Ureter (tissue), 1 donor: ENCODE data around the gene SHLD2. TPM values are rescaled to one million over a fixed set of nuclear protein-coding genes. Genes with fewer than 3 reads are reported as not detected.
A peak's percentile ranks its signal among the peaks of the same experiment; 100 is the strongest.
"Not testable (repeated sequence)": the region's sequence is repeated elsewhere in the genome, so short reads cannot be mapped to it uniquely, and the experiment has no call there.

ENCODE experiments used
- DNase-seq: peaks from one replicate; pipeline ENCODE4 v3.0.0-alpha.2; 2020; ENCODE audit warnings: low spot score
- total RNA-seq: library from RNA; stranded (reverse); gene quantifications from one replicate; pipeline ENCODE4 v1.2.4, GENCODE V29; 2023
- donor health status: DM: yes; HTN: yes; CAD: no.

Gene SHLD2
- total RNA-seq, 1 donor from 2014 or later, result 34.1 TPM

GRCh38 chr10:87083576-87084290 lies 11.3 kb upstream of the SHLD2 start:
- not testable (repeated sequence) for DNase-seq

GRCh38 chr10:87084291-87084782 lies 10.7 kb upstream of the SHLD2 start:
- DNase-seq, result not testable (repeated sequence)

DNA sequence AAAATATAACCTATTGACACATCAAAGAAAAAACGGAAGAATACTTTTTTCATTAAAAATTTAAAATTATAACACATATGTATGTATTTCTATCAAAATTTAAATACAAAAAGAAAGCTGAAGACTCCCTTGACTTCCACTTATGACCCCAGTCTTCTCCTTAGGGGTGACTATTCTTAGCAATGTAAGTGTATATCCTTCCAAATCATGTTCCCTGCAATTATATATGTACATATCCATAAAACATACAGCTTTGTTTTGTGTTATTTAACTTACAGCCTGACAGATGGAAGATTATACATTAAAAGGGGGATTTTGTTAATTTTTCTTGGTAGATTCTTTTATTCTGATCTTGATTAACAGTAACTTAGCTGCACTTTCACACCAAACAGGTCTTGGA lies 9.5 kb upstream of the SHLD2 start:
- DNase-seq, result no peak

DNA sequence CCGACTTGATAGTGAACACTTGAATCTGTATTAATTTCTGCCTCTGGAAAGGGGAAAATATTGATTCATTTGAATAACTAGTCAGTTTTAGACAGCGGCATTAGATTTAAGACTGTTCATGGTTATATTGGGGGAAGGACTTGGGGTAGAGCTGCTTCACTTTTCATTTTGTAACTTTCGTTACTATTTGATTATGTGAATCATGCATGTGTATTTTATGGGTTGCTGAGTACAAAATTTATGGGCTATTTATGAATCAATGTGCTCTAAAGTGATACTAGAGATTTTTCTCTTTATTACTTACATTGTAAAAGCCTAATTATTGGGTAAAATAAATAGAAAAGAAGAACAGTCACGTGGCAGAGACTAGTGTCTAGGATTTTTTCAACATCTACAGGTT lies 5.3 kb upstream of the SHLD2 start:
- no peak for DNase-seq

DNA sequence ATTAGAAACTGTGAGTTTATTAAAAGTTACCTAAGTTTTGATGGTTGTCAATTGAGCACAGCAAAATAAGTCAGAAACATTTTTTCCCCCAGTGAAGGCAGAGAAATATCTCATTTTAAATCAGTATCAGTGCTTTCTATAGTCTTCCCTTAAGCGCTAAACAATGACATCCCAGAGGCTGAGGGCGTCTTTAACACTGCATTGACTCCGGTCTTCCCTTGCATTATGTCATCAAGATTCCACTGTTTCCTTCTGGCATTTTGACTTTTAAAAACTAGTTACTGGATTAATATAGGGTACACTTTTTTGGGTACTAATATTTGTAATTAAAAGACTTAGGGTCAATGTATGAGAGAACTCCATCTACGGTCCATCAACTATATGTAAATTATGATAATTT lies 4.2 kb upstream of the SHLD2 start:
- DNase-seq, result no peak

GRCh38 chr10:87092376-87092860 lies 2.6 kb upstream of the SHLD2 start:
- DNase-seq, result no peak

- no peak for DNase-seq
These were observed 2.0 kb upstream of the SHLD2 start for GRCh38 chr10:87092861-87093631.

DNA sequence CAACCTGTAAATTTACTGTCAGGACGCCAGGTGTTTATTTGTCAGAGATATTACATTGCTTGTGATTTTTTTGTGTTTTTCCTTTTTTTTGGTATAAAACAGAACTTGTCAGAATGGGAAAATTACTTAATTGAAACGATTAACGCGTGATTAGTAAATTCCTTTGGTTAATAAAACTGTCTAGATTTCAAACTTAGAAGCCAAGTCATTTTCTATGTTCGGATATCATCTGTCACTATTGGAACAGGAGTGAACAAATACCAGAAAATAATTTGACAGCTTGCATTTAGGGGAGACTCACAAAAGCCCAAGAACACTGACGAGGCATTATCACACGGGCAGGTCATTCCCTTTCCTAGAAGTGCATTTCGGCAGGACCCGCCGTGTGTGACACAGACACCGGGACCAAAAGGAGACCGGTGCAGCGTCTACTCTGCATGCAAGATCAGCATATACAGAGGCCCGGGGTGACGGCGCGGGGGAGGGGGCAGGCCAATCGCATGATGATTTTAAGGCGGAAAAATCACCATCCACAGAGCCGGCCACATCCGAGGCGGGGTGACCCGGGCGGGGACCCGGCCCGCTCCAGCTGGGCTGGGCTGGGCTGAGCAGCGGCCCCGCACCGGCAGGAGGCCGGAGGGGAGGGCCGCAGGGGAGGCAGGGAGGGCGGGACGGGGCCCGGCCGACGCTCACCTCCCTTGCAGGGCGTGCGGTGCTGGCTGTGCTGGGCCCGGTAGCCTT lies 1.2 kb upstream of the SHLD2 start:
- peak; percentile 74 for DNase-seq

DNA sequence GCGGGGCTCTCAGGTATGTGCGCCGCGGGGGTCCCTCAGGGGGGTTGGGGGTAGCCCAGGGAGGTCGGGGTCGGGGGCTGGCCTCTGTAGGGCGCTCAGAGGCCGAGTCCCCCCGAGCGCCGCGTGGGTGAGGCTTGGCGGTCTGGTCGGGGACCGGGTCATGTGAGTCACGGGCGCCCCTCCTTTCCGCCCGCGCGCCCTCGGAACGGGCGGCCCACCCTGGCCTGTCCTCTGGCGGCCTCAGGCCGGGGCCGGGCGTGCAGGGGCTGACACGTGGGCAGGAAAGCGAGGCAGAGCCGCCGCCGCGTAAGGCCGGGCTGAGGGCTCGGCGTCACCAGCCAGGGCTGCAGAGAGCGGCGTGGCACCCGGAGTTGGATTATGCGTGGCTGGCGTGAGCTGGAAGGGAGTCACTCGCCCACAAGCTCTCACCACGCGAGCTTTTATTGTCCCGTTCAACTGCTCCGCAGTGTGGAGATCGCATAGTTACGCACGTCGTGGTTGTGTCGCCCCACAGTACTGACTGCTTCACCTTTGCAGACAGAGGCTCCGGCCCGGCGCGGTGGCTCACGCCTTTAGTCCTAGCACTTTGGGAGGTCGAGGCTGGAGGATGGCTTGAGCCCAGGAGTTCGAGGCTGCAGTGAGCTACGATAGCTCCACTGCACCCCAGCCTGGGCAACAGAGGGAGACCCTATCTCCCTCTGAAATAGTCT lies 385 bp downstream of the SHLD2 start:
- DNase-seq, result peak; percentile 83

- no peak for DNase-seq
These were observed 7.0 kb downstream of the SHLD2 start for GRCh38 chr10:87101996-87102395.

GRCh38 chr10:87104727-87105126 lies 9.7 kb downstream of the SHLD2 start:
- not testable (repeated sequence) for DNase-seq

GRCh38 chr10:87105446-87106124 lies 10.6 kb downstream of the SHLD2 start:
- DNase-seq, result no peak

GRCh38 chr10:87118122-87118521 lies 23.1 kb downstream of the SHLD2 start:
- not testable (repeated sequence) for DNase-seq

GRCh38 chr10:87119029-87119428 lies 24.0 kb downstream of the SHLD2 start:
- not testable (repeated sequence) for DNase-seq

GRCh38 chr10:87123351-87123750 lies 28.3 kb downstream of the SHLD2 start:
- not testable (repeated sequence) for DNase-seq

DNA sequence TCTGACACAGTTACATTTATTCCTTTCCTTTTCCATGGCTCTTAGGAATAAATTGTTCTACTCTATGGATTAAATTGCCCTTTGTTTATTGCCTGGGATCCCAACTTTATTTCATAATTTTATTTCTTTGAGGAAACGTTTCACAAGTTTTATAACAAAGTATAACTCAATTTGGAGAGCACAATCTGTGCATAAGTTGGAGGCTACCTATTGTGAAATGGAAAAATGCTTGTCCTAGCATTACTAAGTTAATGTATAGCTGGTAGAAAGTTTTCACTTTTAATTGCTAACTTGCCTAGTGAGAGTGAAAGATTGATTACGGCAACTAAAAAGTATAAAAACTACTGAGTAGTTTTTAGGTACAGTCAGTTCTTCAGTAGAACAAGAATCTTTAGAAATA lies 32.0 kb downstream of the SHLD2 start:
- not testable (repeated sequence) for DNase-seq

DNA sequence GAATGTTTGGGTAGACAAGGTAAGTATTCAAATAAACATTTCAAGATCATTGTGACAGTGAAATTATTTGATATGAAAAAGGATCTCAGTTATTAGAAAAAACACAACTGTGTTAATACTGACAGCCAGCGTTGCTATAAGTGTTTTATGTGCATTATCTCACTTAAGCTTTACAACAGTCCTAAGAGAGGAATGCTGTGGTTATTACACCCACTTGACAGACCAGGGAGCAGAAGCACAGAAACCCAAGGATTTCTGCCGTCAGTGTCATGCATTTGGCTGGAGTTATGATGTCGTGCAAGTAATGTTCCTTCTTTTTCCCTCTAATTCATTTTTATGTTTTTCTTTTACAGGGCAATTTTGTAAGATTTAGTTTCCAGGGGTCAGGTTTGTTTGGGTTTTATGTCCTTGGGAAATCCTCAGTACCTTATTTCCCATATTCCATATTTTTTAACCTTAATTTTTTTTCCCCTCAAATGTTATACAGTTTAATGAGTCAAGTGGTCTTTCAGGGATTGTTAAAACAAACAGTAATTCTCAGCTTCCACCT lies 32.7 kb downstream of the SHLD2 start:
- not testable (repeated sequence) for DNase-seq

- DNase-seq, result not testable (repeated sequence)
These were observed 37.2 kb downstream of the SHLD2 start for GRCh38 chr10:87132176-87132575.

- DNase-seq, result not testable (repeated sequence)
These were observed 38.9 kb downstream of the SHLD2 start for GRCh38 chr10:87133936-87134335.

DNA sequence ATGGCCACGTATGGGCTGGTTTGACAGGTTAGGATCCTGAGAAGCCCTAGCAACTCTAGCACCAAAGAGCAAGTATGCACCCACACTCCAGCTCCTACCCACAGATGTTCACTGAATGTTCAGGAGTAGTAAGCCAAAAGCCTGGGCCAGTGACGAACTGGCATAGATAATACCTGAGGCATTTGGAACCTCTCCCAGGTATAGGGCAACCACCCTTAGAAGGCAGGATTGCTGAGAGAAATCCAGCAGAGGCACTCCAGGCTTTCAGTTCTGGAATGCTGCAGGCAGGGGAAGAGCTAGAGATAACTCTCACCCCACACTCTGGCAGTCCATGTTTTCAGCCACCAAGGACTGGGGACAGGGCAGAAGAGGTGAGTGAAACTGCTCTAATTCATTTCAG lies 39.4 kb downstream of the SHLD2 start:
- DNase-seq, result not testable (repeated sequence)
